ENCODE measurements around the gene TMEM235.
A peak's percentile ranks its signal among the peaks of the same experiment; 100 is the strongest.

The TMEM235 gene

GRCh38 chr17:78230996-78231935 is at the start of gene TMEM235:
Gene TMEM235, plus strand, starts transcription at chr17:78231631. Its CDS starts 393 bp downstream, at chr17:78232024.
- DNase-seq = no peak

GRCh38 chr17:78182504-78182903 is 48.9 kb upstream of the TMEM235 start:
- no peak for DNase-seq

- DNase-seq = no peak
These were observed 47.5 kb upstream of the TMEM235 start for GRCh38 chr17:78183916-78184315.

- no peak for DNase-seq
These were observed 47.1 kb upstream of the TMEM235 start for GRCh38 chr17:78184351-78184750.

- no peak for DNase-seq
These were observed 46.6 kb upstream of the TMEM235 start for GRCh38 chr17:78184868-78185267.

- no peak for DNase-seq
These were observed 45.3 kb upstream of the TMEM235 start for GRCh38 chr17:78185981-78186691.

- DNase-seq = peak; percentile 61 to 96
These were observed 44.5 kb upstream of the TMEM235 start, which contains the start of the genes AFMID and TK1 for GRCh38 chr17:78186692-78187595. Gene AFMID, plus strand, starts transcription at chr17:78187362. Its CDS starts 9 bp downstream, at chr17:78187371. Gene TK1, minus strand, starts transcription at chr17:78187052. Its CDS starts 58 bp downstream, at chr17:78186994.

- DNase-seq = no peak
These were observed 34.7 kb upstream of the TMEM235 start for GRCh38 chr17:78196716-78197115.

- DNase-seq = peak in 1 of 2 experiments; percentile 61
These were observed 34.1 kb upstream of the TMEM235 start for GRCh38 chr17:78197147-78197832.

- DNase-seq = no peak
These were observed 31.0 kb upstream of the TMEM235 start for GRCh38 chr17:78200451-78200850.

- no peak for DNase-seq
These were observed 28.8 kb upstream of the TMEM235 start for GRCh38 chr17:78202666-78203065.

- DNase-seq = no peak
These were observed 26.9 kb upstream of the TMEM235 start for GRCh38 chr17:78204387-78205123.

GRCh38 chr17:78205124-78205775 is 26.2 kb upstream of the TMEM235 start:
- no peak for DNase-seq

GRCh38 chr17:78206298-78206697 is 25.1 kb upstream of the TMEM235 start:
- DNase-seq = no peak

- DNase-seq = no peak
These were observed 22.9 kb upstream of the TMEM235 start for GRCh38 chr17:78208486-78208885.

GRCh38 chr17:78210111-78210510 is 21.3 kb upstream of the TMEM235 start:
- DNase-seq = peak in 1 of 2 experiments; percentile 22

- no peak for DNase-seq
These were observed 20.4 kb upstream of the TMEM235 start for GRCh38 chr17:78211032-78211431.

GRCh38 chr17:78214016-78214705 is 17.3 kb upstream of the TMEM235 start, which contains the start of gene BIRC5:
Gene BIRC5, plus strand, starts transcription at chr17:78214253. Its CDS starts 64 bp downstream, at chr17:78214317.
- DNase-seq = peak in 1 of 2 experiments; percentile 15

GRCh38 chr17:78214706-78215061 is 16.7 kb upstream of the TMEM235 start:
- no peak for DNase-seq
